ENCODE data around the gene MSX1. TPM values are rescaled to one million over a fixed set of nuclear protein-coding genes. Genes with fewer than 3 reads are reported as not detected.

The MSX1 gene
- total RNA-seq, 1 donor from 2014 or later = 0.33 TPM

DNA sequence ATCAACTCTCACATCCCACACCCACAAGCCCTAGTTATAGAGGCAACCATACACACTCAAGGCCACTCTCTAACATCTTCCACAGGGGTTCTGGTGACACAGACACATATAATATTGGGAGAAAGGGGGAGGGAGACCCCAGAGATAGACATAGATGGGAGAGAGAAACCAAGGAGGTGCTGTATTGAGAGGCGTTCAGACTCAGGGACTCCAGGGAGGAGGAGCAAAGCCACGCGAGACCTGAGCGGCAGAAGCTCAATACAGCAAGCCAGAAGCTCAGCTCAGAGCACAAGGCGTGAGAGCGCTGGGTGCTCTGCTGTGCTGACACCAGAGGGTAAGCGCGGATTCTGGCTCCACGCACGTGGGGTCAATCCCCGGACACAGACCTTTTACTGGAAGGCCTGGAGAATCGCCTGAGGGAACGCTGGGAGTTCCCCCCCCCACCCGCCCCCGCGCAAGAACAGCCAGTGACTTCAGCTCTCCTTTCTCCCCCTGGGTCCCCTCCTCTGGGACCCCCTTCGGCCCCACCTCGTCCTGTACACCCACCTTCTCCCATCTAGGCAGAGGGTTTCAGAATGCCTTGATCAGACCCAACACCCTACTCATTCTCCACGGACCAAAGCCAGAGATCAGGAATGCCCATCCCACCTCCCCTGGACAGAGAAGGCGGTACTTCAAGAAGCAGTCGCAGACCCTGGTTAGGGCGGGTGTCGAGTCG lies 8.7 kb downstream of the MSX1 start:
- no peak for DNase-seq (ENCODE audit: low spot score)
- no peak for ATAC-seq

DNA sequence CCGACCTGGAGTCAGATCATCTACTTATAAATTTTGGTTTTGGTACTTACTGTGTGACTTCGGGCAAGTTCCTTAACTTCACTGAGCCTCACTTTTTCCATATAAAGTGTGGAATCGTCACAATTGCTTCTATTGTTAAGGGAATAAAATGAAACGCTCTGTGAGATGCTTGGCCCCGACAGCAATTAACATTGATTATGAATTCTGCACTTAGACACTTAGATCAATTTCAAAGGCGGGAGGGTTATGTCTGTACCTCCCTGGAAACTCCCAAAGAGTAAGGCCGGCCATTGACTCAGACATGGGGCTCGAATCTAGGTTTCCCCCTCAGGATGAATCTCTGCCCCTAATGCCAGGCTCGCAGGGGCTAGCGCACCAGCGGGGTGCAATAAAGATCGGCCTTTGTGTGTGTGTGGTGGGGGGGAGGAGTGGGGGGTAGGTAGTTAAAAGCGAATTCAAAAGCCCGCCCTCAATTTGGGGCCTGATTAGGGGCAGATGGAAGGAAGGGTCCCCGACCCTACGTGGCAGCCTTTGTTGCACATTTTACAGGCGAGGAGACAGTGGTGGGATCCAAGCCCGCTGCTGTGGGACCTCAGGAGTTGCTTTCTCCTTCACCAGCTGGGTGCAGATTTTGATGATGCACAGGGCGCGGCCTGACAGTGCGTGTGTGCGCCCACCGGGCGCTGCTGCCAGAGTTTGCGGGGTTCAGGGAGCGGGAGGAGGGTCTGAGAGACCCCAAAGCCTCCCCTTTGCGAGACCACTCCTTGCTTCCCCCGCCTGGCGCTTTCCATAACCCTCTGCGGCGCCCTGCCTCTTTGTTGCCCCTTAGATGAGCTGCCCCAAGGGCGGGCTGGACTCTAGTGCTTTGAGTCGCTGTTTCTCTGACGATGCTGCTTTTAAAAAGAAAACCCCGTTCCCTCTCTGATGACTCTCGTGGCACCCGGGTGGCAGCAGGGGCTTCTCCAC lies 9.6 kb downstream of the MSX1 start:
- no peak for ATAC-seq
- no peak for DNase-seq (ENCODE audit: low spot score)

DNA sequence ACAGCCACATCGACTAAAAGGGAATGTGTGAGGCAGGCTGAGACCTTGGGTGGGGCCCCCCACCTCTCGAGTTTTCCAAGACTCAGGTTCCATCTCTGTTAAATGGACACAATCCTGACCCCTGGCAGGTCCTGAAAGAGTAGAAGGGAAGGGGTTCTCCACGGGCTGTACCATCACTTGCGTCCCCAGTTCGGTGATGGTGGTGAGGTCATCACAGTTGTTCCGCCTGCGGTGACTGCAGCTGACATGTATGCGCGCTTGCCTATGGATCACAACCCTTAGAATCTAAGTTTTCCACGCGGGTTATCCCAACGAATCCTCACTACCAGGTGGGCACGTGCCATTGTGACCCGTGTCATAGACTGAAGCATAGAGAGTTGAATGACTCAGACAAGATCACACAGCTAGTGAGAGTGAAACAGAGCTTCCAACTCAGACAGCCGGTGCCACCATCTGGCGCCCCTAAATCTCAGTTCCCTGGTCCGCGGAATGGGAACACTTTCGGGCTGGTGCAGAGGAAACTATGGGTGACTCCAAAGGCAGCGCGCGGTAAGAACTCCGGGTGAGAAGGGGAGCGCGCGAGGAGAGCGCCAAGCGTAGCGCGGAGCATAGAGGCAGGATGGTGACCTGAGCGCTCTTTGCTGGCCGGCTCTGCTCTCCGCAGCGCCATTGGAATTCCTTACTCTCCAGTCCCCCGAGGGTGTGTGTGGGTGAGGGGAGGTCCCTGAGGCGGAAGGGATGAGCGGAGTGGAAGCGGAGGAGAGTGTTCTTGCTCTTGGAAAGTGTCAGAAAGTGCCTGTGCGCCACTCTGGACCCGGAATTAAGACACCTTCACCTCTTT lies 10.5 kb downstream of the MSX1 start:
- DNase-seq (ENCODE audit: low spot score) (no peak), ATAC-seq (no peak)

DNA sequence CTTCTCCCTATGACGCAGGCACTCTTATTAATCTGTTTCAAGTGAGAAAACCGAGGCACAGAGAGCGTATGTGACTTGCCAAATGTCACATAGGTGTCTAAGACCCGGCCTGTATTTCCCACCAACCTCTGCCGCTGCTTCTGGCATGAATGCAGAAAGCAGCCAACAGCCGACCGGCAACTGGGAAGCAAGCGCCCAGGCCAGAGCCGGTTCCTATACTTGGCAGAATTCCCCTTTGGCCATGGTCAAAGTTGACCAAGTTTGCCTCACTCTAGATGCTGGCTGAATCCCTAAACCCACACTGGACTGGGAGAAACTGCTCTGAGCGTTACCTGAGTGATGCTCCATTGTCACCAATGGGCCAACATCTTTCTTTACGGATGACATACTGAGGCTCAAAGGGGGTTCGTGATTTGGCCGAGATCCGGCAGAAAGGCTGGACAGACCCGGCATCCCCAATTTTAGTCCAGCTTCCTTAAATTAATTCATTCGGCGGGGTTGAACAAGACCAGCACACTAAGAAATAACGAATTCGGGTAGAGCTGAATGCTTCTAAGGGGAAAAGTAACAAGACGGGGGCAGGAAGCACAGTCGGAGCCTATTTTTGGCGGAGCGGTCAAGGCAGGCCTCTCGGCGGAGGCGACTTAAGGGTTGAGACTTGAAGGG lies 11.2 kb downstream of the MSX1 start:
- DNase-seq (ENCODE audit: low spot score) (no peak), ATAC-seq (no peak)

DNA sequence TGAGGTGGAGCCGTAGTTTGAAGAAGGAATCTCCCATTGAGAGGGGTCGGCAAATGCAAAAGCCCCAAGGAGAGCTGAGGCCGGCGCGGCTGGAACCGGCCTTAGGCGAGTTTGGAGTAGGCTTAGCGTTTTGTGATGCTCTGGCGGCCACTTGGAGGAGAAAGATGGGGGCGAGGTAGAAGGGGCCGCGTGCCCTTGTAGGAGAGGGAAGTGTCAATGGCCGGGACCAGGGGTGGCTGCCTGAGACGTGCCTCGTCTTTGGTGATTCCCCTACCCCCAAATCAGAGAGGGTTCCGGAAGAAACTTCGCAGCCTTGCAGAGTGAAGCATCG lies 11.7 kb downstream of the MSX1 start:
- ATAC-seq (no peak), DNase-seq (ENCODE audit: low spot score) (no peak)

DNA sequence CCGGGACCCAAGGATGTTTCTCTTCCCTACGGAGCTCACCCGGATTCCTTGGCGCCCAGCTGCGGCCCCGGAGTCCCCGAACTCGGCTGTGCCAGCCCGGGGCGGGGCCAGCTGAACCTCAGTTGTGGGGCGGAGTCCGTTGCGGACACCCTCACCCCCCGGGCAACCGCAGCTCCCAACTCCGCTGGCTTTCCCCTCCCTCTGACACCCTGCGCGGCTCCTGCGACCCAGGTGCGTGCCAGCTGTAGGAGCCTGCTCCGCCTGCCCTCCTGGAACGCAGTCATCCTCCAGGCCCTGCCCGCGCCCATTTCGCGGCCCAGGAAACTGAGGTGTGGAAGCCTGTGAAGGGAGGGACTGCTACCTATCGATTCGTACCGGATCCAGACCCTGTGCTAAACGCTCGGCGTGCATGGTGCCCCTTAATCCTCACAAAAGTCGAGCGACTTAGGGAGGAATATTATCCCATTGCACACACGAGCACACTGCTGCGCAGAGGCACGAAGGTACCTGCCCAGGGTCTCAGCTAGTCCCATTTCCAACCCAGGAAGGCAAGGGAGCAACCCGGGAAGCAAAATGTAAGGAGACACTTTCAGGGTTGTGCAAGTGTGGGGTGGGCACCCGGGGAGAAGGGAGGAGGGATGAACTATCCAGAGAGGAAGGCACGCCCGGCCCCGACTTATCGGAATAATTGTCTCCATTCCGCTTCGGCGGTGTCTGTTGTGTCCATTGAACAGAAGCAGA lies 12.3 kb downstream of the MSX1 start:
- ATAC-seq (no peak), DNase-seq (ENCODE audit: low spot score) (no peak)

DNA sequence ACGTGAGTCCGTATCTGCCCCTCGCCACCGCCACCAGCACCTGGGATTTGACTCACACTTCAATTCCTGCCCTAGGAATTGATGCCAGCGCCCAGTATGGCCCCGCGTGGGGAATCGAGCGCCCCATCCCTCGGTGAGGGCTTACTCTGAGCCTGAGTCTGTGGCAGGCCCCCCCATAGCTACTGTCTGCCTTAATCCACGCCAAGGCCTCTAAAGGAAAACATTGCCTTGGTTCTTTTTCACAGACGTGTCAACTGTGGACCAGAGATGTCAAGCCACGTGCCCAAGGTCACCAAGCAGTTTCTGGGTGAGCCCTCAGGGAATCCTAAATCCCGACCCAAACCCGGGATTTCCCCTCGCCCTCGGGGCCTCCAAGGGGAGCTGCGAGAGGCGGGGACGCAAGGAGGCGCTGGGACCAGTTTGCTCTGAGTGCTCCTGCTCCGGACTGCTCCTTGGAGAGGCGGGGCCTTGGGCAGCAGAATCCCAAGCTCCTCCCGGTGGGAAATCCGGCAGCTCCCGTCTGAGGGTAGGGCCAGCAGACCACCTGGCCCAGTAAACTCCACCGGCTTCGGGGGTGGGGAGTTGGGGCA lies 12.9 kb downstream of the MSX1 start:
- ATAC-seq (no peak), DNase-seq (ENCODE audit: low spot score) (no peak)

DNA sequence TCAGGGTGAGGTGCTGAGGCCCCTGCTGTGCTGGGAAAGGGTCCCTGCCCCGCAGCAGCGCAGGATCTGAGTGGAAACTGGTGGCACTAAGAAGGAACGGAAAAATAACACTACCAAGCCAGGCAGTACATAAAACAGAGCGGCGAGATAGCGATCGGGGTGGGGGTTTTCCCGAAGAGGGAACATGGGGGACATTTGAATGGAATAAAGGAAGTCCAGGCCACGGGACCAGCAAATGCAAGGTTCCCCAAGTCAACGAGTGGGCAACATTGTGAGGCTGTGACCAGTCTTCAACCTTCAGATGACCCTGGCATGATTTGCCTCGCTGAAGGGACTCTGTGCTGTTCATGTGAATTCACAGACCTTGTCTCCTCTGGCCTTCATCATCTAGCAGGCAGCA lies 13.7 kb downstream of the MSX1 start:
- DNase-seq (ENCODE audit: low spot score) (no peak), ATAC-seq (no peak)

DNA sequence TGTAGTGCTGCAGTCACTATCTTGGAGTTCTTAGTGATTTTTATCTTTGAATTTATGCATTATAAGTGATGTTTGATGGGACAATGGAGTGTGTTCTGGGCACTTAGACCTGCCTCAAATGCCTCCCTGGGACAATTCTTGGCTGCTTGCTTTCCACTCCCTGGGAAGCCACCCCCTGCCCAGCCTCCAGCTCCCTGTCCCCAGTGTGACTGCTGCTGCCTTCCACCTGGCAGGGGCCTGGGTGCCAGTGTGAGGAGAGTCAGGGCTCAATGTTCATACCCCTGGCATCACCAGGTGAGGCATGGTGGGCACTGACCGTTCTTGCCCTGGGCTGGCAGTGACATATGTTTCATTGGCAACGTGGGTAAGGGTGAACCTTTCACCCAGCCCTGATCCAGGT lies 14.8 kb downstream of the MSX1 start:
- DNase-seq (ENCODE audit: low spot score) (no peak), ATAC-seq (no peak)

DNA sequence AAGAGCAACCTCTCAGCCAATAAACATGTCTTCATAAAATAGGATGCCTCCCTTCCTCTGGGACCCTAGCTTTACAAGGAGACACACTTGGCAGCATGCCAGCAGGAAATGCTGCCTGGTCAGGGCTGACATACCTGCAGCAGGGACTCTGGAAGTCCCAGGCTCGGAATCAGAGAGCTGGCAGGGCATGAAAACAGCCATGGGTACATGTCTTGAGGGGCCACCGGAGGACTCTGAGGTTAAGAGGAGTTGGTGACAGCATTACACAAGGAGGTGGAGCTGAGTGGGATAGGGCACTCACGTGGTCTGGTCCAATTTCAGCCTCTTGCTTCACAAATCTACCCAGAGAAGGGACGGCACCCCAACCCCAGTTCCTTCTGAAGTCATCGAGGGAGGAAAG lies 15.7 kb downstream of the MSX1 start:
- DNase-seq (ENCODE audit: low spot score) = no peak

DNA sequence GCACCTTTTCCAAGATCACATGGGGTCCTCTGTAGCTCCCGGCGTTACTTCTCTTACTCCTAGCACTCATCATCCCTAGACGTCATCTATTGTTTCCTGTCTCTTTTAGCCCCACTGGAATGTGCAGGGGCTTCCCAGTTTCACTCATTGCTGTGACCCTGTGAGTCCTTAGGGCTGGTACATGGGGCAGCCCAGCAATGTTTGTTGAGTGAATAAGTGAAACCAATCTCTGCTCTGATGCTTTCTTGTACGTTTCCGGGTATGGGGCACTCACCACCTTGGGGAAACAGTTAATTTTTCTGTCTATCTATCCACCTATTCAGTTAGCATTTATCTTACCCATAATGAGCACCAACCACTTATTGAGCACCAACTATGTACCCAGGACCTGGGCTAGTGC lies 16.1 kb downstream of the MSX1 start:
- ATAC-seq = no peak

More for the DNA sequence above, 15.7 kb downstream of the MSX1 start:
- no peak for ATAC-seq

DNA sequence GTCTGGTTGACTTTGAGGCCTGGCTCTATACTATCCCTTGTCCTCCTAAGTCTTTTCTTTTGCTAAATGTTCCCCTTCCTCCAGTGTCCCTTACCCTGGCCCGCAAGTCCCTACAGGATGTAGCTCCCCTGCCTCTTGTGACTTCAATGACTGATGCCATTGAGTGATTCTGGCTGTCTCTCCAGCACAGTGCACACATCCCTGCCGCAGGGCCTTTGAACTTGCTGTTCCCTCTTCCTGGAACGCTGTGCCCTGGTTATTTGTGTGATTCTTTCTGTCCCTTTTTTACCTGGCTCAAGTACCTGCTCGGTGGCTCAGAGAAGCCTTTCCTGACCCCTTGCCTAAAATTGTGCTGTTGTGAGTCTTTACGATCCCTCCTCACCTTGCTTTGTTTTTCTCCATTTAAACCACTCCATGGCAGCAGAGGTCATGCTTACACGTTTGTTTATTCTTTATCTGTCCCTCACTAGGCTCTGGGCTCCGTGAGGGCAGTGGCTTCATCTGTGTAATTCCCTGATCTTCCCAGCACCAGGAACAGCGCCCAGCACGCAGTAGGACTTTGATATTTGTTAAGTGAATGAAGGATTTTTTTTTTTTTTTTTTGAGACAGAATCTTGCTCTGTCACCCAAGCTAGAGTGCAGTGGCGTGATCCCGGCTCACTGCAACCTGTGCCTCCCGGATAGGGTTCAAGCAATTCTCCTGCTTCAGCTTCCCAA lies 17.6 kb downstream of the MSX1 start:
- DNase-seq (ENCODE audit: low spot score) (no peak), ATAC-seq (no peak)

More for the DNA sequence above, 16.1 kb downstream of the MSX1 start:
- DNase-seq (ENCODE audit: low spot score) = no peak

DNA sequence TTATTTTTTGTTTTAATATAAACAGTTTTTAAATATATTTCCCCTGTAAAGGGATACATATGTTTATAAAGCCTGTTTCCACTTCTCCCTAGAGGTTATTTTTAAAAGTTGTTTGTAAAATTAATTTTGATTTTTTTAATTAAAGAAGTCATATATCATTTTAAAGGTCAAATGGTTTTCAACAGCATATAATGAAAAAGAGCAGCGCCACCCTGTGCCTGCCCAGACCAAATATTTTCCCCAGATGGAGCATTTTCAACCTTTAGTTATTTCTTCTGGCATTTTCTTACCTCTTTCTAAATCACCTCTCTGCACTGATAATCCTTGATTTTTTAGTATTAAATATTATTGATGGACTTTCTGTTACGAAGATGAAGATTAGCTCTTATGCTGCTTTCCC lies 21.0 kb downstream of the MSX1 start:
- DNase-seq (ENCODE audit: low spot score) (no peak), ATAC-seq (no peak)

DNA sequence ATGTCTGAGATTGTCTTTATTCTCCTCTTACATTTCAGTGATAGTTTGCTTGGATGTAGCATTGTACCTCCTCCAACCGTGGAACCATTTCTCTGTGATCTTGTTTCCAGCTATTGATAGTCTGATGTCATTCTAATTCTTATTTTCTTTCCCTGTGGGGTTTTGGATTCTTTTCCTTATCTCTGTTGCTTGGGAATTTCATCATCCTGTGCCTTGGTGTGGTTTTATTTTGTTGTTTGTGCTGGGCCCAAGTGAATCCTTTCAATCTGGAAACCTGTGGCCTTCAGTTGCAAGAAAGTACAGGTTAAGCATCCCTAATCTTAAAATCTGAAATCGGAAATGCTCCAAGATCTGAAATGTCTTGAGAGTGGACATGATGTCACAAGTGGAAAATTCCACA lies 22.0 kb downstream of the MSX1 start:
- ATAC-seq (no peak), DNase-seq (ENCODE audit: low spot score) (no peak)

DNA sequence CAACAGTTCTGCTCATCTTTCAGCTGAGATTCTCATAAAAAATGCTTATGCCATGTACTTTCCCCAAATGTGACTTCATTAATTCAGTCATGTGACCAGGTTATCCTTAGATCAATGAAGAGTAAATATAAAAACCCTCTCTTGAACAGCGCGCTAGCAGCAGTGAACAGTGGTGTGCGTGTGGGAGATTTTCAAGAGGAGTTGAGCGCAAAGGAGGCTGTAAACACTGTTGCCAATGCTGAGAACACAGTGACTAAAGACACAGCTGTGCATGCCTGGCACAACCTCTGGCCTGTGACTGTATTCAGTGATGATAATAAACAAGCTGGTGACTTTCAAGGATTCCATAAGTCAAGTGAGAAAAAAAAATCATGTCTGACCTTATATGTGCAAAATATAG lies 25.1 kb downstream of the MSX1 start:
- ATAC-seq (no peak), DNase-seq (ENCODE audit: low spot score) (no peak)

DNA sequence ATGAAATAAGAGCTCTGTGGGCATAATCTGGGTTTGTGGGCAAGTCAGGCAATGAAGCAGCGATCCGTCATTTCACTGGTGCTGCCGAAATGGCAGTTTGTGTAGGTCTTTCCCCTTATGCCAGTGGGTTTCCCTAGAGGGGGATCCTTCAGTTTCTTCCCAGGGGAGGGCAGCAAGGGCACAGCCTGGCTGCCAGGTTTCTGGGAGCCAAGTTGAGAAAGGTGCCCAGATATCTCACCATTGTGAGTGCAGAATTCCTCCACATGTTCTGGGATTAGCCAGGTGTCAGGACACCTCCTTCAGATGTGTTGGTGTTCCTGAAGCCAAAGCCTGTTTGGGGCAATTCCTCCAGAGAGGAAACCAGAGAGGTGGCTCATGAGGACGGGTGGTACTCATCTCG lies 28.0 kb downstream of the MSX1 start:
- DNase-seq (ENCODE audit: low spot score) = peak; percentile 11
- no peak for ATAC-seq

DNA sequence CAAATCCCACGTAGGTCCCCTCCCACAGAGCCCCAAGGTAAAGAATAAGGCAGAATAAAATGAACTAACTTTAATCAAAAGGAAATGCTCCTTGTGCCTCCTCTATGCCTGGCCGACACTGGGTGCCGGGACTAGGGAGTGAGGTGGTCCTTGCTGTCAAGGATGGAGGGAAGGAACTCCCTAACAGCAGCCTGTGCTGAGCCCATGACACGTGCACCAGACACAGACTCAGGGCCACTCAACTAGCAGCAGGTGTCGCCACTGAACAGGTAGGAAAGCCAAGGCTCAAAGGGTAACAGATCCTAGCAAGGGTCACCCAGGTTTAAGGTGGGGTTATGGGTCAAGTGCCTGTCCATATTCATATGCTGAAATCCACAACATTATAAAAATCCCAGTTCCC lies 29.2 kb downstream of the MSX1 start:
- peak; percentile 33 for DNase-seq (ENCODE audit: low spot score)

DNA sequence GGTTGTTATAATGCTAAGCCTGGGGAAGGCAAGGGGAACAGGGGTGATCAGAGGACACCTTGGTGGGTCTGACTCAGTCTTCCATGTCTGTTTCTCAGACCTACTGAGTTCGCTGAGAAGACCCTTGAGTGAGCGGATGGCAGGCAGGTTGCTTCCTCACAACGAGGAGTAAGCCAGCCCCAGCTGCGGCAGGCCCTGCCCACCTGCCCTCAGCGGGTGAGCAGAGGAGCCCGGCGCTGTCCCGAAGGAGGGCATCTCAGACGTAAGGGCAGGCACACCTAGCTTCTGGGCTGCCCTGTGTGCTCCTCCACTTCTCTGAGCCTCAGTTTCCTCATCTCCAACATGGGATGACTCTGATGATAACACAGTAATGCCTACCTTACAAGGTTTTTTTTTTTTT lies 30.3 kb downstream of the MSX1 start:
- ATAC-seq (no peak), DNase-seq (ENCODE audit: low spot score) (peak; percentile 32)

More for the DNA sequence above, 29.2 kb downstream of the MSX1 start:
- ATAC-seq = no peak
